CD4-positive, alpha-beta T cell treated with Interferon gamma for 1 hour (primary cell): ENCODE measurements around the gene TXN.
"Not testable (repeated sequence)": the region's sequence is repeated elsewhere in the genome, so short reads cannot be mapped to it uniquely, and the experiment has no call there.

ENCODE experiments used
- DNase-seq: peaks from one replicate; pipeline ENCODE4 v3.0.0-alpha.2; 2020

TXN gene

DNA sequence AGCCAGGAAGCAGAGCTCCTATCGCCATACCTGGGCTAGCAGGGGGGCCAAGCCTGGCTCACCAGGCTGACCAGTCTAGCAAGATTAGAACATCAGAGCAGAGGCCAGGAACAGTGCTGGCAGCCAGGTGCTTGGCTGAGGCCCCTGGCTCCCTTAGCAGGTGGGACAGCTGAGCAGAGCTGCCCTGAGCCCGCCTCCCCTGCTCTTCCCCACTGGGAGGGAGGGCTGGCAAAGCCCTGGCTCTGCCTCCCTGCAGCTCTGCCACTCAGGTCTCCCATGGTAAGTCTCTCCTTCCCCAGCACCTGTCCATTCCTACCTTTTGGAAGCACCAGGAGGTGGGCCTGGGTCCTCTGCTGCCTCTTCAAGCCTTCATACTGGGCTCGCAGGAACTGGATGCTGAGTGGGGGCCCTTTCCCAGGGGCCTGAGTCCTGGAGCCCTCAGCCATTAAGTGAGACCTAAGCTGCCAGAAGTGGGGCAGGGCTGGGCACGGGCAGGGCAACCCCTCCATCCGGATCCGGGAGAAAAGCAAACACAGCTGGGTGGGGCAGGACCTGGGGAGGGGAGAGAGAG, 49.2 kb downstream of the TXN start:
- no peak for DNase-seq

DNA sequence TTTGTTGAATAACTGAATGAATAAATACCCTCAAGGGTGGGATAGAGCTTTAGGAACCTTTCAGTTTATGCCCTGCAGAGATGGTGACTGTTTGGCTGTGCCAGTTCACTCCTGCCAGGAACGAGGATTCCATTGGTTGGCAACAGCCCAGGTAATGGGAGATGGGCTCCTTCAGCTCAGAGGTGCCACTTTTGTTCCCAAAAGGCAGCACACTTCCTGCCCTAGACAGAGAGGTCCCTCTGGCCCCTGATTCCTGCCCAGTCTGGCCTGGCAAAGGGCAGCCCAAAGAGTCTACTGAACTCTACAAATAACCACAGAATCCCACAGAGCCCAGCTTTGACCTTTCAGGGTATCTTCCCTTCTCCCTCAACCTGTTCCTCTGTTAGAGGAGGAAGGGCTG, 49.9 kb downstream of the TXN start:
- no peak for DNase-seq

DNA sequence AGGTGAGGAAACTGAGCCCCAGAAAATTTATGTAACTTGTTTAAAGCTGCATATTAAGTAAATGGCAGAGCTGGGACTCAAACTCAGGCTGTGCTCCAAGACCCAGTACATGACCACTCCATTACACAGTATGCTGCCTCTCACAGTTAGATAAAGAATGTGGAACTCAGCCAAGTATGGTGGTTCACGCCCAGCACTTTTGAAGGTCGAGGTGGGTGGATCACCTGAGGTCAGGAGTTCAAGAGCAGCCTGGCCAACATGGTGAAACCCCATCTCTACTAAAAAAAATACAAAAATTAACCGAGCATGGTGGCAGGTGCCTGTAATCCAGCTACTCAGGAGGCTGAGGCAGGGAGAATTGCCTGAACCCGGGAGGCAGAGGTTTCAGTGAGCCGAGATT, 50.7 kb downstream of the TXN start:
- DNase-seq: not testable (repeated sequence)

DNA sequence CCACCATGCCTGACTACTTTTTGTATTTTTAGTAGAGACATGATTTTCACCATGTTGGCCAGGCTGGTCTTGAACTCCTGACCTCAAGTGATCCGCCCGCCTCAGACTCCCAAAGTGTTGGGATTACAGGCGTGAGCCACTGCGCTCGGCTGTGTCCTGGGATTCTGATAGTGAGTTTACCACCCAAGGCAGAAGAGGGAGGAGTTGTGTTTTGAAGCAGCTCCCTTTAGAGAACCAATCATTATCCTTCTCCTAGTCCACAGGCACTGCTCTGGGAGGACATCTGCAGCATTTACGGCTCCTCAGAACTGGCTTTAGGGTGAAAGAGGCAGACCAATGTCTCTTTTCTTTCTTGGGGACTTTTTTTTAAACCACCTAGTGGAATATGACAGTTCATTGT, 54.1 kb downstream of the TXN start:
- DNase-seq: no peak

DNA sequence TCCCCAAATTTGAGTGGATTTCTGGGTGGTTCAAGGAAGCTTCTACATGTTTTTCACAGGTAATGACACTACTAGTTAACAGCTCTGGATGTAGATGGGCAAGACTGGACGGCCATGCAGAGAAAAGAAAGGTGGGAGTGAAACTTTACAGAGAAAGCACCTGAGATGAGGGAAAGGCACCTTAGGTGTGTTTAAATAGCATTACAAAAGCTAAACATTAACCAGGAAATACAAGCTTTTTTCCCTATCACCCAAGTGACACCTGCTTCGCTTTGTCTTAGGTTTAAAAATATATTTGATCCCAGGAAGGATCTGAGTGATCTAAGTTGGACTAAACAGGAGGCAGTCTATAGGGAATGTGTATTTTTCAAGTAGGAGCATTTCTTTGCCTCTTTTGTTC, 56.7 kb downstream of the TXN start:
- DNase-seq: no peak

DNA sequence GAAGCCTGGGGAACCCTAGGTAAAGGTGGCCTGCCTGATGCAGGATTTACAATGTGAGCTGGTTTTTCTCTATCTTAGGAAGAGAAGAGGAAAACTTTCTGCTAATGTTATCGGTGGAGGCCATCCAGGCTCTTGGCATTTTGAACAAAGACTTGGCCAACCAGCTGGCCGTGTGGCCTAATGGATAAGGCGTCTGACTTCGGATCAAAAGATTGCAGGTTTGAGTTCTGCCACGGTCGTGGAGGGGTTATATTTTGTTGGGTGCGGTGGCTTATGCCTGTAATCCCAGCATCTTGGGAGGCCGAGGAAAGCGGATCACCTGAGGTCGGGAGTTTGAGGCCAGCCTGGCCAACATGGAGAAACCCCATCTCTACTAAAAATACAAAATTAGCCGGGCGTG, 58.0 kb downstream of the TXN start:
- DNase-seq: no peak

DNA sequence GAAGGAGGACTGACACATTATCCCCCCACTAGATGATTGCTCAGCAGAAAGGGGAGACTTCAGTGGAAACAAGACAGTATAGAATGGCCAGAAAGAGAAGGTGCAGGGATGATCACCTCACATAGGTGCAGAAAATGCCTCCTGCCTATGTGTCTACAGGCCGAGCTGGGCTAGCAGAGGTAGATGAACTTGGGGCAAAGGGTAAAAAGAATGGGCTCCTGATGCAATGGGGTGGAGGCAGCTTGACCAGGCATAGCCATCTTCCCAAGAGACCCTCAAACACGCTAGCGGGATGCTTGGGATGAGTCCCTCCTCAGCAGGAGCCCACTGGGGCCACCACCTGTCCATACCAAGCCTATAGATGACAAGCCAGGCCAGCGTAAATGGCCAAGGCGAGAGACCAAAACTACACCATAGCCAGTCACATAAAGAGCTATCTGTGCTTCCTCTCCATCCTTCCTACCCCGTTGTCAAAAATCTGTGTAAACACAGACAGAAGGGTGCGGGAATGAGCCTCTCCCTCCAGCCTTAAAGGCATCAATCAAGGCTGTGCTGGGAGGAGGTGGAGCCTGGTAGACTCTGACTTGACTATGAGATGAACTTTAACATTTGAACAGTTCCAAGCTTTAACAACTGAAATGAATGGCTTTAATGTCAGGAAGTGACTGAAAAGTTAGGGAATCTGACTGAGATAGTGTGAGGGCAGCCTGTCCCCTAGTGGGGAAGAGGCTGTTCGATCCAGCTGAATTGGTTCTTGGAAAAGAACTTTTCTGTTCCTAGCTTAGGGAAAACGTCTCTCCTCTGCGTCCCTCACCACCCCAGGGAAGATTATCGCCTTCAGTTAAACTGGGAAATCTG, 58.7 kb downstream of the TXN start:
- DNase-seq: no peak

DNA sequence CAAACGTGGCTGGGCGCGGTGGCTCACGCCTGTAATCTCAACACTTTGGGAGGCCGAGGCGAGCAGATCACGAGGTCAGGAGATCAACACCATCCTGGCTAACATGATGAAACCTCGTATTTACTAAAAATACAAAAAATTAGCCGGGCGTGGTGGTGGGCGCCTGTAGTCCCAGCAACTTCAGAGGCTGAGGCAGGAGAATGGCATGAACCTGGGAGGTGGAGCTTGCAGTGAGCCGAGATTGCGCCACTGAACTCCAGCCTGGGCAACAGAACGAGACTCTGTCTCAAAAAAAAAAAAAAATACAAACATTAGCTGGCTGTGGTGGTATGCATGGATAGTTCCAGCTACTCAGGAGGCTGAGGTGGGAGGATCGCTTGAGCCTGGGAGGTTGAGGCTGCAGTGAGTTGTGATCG, 60.2 kb downstream of the TXN start:
- not testable (repeated sequence) for DNase-seq
